ENCODE results near the gene DNAJC25. TPM values are rescaled to one million over a fixed set of nuclear protein-coding genes. Genes with fewer than 3 reads are reported as not detected.

The DNAJC25 gene
- total RNA-seq, 2 donors from 2014 or later, result 6.3 to 7.4 TPM

DNA sequence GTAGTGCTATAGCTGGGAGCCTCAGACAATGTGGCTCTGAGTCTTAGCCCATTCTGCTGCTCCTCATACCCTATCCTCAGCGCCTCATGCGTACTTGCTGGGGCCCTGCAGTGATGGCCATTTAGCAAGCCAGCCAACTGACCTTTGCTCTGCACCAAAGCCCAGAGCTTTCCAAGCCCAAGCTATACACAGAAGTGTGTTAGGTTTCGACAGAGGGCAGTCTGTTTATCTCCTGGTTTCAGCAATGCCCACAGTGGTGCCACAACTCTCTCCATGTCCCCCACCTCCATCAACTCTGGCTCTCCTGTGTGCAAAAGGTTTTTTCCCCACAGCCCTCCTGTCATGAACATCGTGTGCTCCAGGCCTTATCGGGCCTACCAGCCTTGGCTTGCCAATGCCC lies 47.2 kb downstream of the DNAJC25 start:
- H3K27ac ChIP-seq (ENCODE audit: low read depth, low read length), result no peak overlapping the region
- H3K4me3 ChIP-seq (ENCODE audit: low read length), result no peak overlapping the region
- Mint-ChIP-seq H3K4me1 (no peaks in the 10 kb centered on the region), H3K9me3 (peaks cover 13% of the 10 kb centered on the region), H3K27ac (no peak overlapping the region), H3K36me3 (ENCODE audit: low read depth) (peaks cover 19% of the 10 kb centered on the region), H3K27me3 (ENCODE audit: insufficient read depth) (no peaks in the 10 kb centered on the region), H3K4me3 (no peak overlapping the region)
- TF ChIP-seq, protein P1, sequence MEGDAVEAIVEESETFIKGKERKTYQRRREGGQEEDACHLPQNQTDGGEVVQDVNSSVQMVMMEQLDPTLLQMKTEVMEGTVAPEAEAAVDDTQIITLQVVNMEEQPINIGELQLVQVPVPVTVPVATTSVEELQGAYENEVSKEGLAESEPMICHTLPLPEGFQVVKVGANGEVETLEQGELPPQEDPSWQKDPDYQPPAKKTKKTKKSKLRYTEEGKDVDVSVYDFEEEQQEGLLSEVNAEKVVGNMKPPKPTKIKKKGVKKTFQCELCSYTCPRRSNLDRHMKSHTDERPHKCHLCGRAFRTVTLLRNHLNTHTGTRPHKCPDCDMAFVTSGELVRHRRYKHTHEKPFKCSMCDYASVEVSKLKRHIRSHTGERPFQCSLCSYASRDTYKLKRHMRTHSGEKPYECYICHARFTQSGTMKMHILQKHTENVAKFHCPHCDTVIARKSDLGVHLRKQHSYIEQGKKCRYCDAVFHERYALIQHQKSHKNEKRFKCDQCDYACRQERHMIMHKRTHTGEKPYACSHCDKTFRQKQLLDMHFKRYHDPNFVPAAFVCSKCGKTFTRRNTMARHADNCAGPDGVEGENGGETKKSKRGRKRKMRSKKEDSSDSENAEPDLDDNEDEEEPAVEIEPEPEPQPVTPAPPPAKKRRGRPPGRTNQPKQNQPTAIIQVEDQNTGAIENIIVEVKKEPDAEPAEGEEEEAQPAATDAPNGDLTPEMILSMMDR (conservative IDR thresholded peaks at IDR 0.05), result no peak
- no peak for DNase-seq
- H3K4me1 ChIP-seq (ENCODE audit: control insufficient read depth, insufficient read depth, low read length), result no peaks in the 10 kb centered on the region
- H3K27me3 ChIP-seq (ENCODE audit: control insufficient read depth, insufficient read depth, low read length, poor library complexity, severe bottlenecking), result no peaks in the 10 kb centered on the region
- 97 to 100% methylated on average over 5 of the region's 5 CpGs for WGBS, 2 experiments (ENCODE audit: insufficient coverage in 1 of 2, insufficient read length in 1 of 2)
- H3K36me3 ChIP-seq (ENCODE audit: control insufficient read depth, insufficient read depth, low read length), result peaks cover 47% of the 10 kb centered on the region
- peaks cover 21% of the 10 kb centered on the region for H3K9me3 ChIP-seq (ENCODE audit: control insufficient read depth, low read length)
- no peak overlapping the region for H3K9ac ChIP-seq (ENCODE audit: extremely low read depth, low read length, poor library complexity, severe bottlenecking)

- Mint-ChIP-seq H3K36me3 (ENCODE audit: low read depth) (peaks cover 19% of the 10 kb centered on the region), H3K27ac (no peak overlapping the region), H3K27me3 (ENCODE audit: insufficient read depth) (no peaks in the 10 kb centered on the region), H3K4me1 (no peaks in the 10 kb centered on the region), H3K4me3 (no peak overlapping the region), H3K9me3 (peaks cover 13% of the 10 kb centered on the region)
- DNase-seq, result no peak
- Histone ChIP-seq H3K27me3 (ENCODE audit: control insufficient read depth, insufficient read depth, low read length, poor library complexity, severe bottlenecking) (no peaks in the 10 kb centered on the region), H3K27ac (ENCODE audit: low read depth, low read length) (no peak overlapping the region), H3K9ac (ENCODE audit: extremely low read depth, low read length, poor library complexity, severe bottlenecking) (no peak overlapping the region), H3K36me3 (ENCODE audit: control insufficient read depth, insufficient read depth, low read length) (peaks cover 47% of the 10 kb centered on the region), H3K4me1 (ENCODE audit: control insufficient read depth, insufficient read depth, low read length) (no peaks in the 10 kb centered on the region), H3K4me3 (ENCODE audit: low read length) (no peak overlapping the region), H3K9me3 (ENCODE audit: control insufficient read depth, low read length) (peaks cover 21% of the 10 kb centered on the region)
- TF ChIP-seq, protein P1 (conservative IDR thresholded peaks at IDR 0.05), result no peak
- 90 to 95% methylated on average over 4 to 6 of the region's 6 CpGs for WGBS, 2 experiments (ENCODE audit: insufficient coverage in 1 of 2, insufficient read length in 1 of 2)
Measured at GRCh38 chr9:111679199-111679598, 48.1 kb downstream of the DNAJC25 start.

DNA sequence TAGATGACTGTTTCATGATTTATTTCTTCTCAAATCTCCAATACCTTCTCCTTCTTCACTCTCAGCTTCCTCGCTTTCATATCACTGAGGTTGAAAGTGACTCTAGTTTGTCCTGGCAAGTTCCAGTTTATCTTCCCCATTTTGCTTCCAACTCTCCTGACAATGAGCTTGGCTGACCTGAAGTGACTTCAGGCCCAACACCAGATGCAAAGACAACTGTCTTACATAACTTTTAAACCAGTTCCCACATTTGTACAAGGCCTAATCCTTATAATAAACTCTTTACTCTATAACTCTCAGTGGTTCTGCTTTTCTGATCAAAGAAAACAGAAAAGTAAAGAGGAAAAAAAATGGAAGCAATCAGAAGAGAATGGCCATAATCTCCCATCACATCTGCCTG lies 52.3 kb downstream of the DNAJC25 start:
- TF ChIP-seq, protein P1 (conservative IDR thresholded peaks at IDR 0.05), result no peak
- Mint-ChIP-seq H3K4me3 (no peak overlapping the region), H3K36me3 (ENCODE audit: low read depth) (peaks cover 12% of the 10 kb centered on the region), H3K9me3 (peaks cover 13% of the 10 kb centered on the region), H3K27ac (no peak overlapping the region), H3K27me3 (ENCODE audit: insufficient read depth) (no peaks in the 10 kb centered on the region), H3K4me1 (no peaks in the 10 kb centered on the region)
- H3K36me3 ChIP-seq (ENCODE audit: control insufficient read depth, insufficient read depth, low read length), result peaks cover 28% of the 10 kb centered on the region
- H3K9me3 ChIP-seq (ENCODE audit: control insufficient read depth, low read length), result peaks cover 21% of the 10 kb centered on the region
- no peak overlapping the region for H3K27ac ChIP-seq (ENCODE audit: low read depth, low read length)
- no peak for DNase-seq
- no peaks in the 10 kb centered on the region for H3K27me3 ChIP-seq (ENCODE audit: control insufficient read depth, insufficient read depth, low read length, poor library complexity, severe bottlenecking)
- H3K9ac ChIP-seq (ENCODE audit: extremely low read depth, low read length, poor library complexity, severe bottlenecking), result no peak overlapping the region
- no peaks in the 10 kb centered on the region for H3K4me1 ChIP-seq (ENCODE audit: control insufficient read depth, insufficient read depth, low read length)
- H3K4me3 ChIP-seq (ENCODE audit: low read length), result no peak overlapping the region
- WGBS, 2 experiments (ENCODE audit: insufficient coverage in 1 of 2, insufficient read length in 1 of 2), result 93 to 100% methylated on average over 1 of the region's 1 CpG

Data from endodermal cell (in vitro differentiated cells).